Measurements from ENCODE around the gene HMCN2. TPM values are rescaled to one million over a fixed set of nuclear protein-coding genes. Genes with fewer than 3 reads are reported as not detected.

The HMCN2 gene
- total and polyA plus RNA-seq, 2 donors (not counting 1 experiment from before 2014, with no cell fraction given), result 0.01 TPM; not detected in 1

DNA sequence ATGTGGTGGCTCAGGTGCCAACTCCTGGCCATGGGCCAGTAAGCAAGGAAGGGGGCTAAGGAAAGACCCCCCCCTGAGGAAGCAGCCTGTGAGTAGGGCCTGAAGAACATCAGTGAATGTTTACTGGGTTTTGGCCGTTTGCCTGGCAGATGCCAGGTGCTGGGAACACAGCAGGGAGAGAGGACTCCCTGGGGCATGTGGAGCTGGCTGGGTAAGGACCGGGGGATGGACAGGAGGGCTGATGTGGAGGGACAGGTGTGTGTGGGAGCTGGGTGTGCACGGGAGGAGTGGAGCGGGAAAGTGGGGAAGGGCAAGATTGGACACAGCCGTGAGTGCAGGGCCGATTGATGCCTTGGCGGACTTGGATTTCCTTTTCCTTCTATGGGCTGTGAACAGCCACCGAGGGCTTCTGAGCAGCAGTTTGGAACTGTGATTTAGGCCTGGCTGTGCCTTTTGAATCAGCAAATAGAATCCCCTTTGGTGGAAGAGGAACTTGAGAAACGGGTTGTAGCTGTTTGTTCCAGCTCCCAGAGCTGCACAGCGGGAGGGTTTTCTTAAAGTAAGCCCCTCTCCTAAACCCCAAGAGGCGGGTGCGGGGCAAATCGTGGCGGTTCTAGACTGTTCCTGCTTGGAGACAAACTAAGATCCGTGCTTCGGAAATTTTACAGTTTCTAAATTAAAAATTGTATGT, 3.1 kb downstream of the HMCN2 start:
- H3K4me1 Mint-ChIP-seq, result peaks cover 7% of the 10 kb centered on the region
- H3K4me2 ChIP-seq (replicated peaks; ENCODE audit: low read depth, low read length, poor library complexity, severe bottlenecking), result no peak overlapping the region
- 38% methylated on average over 14 of the region's 16 CpGs for WGBS (ENCODE audit: insufficient coverage)
- intact Hi-C loops (cut with micrococcal nuclease), result no loop called here
- no peak overlapping the region for H3K27ac ChIP-seq (ENCODE audit: low read length in 2 of 2)
- peaks cover 60% of the 10 kb centered on the region for H3K27me3 Mint-ChIP-seq
- H3K9ac ChIP-seq (ENCODE audit: low read length), result no peak overlapping the region
- ChIA-PET CTCF (no interaction called here), POLR2A (no interaction called here)
- no peak overlapping the region for H2AFZ ChIP-seq (ENCODE audit: insufficient read depth, low read depth, low read length, poor library complexity, severe bottlenecking)
- DNase-seq (no peak), ATAC-seq (ENCODE audit: low read depth) (no peak)
- no peak overlapping the region for H3K4me3 ChIP-seq (ENCODE audit: control extremely low read depth in 1 of 5, extremely low read depth in 1 of 5, insufficient read depth in 1 of 5, low read depth in 2 of 5, low read length in 4 of 5)
- H3K9me3 ChIP-seq (ENCODE audit: control extremely low read depth in 1 of 3, control insufficient read depth in 2 of 3, insufficient read depth in 1 of 3, low read length in 2 of 3), result no peaks in the 10 kb centered on the region
- H3K27ac Mint-ChIP-seq, result no peak overlapping the region
- H4K20me1 ChIP-seq (ENCODE audit: control insufficient read depth, insufficient read depth, low read length, poor library complexity, severe bottlenecking), result no peaks in the 10 kb centered on the region
- no peak overlapping the region for H3K4me3 Mint-ChIP-seq
- H3K36me3 ChIP-seq (replicated peaks in 1 of 2; ENCODE audit: control extremely low read depth in 1 of 2, control insufficient read depth in 1 of 2, extremely low read depth in 1 of 2, insufficient read depth in 2 of 2, low read length in 1 of 2), result no peaks in the 10 kb centered on the region
- TF ChIP-seq, protein P1, sequence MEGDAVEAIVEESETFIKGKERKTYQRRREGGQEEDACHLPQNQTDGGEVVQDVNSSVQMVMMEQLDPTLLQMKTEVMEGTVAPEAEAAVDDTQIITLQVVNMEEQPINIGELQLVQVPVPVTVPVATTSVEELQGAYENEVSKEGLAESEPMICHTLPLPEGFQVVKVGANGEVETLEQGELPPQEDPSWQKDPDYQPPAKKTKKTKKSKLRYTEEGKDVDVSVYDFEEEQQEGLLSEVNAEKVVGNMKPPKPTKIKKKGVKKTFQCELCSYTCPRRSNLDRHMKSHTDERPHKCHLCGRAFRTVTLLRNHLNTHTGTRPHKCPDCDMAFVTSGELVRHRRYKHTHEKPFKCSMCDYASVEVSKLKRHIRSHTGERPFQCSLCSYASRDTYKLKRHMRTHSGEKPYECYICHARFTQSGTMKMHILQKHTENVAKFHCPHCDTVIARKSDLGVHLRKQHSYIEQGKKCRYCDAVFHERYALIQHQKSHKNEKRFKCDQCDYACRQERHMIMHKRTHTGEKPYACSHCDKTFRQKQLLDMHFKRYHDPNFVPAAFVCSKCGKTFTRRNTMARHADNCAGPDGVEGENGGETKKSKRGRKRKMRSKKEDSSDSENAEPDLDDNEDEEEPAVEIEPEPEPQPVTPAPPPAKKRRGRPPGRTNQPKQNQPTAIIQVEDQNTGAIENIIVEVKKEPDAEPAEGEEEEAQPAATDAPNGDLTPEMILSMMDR (IDR thresholded peaks at IDR 0.05), result no peak
- TF ChIP-seq EZH2 (IDR thresholded peaks at IDR 0.05; ENCODE audit: borderline replicate concordance, insufficient read depth, low read depth, low read length, poor library complexity, severe bottlenecking), result no peak
- H3K27me3 ChIP-seq (replicated peaks in 1 of 4; ENCODE audit: control extremely low read depth in 1 of 4, control insufficient read depth in 3 of 4, insufficient read depth in 4 of 4, low read length in 3 of 4), result peaks cover 0 to 38% (median 11%) of the 10 kb centered on the region in 4 experiments
- H3K79me2 ChIP-seq (ENCODE audit: control insufficient read depth, insufficient read depth, low read length), result no peaks in the 10 kb centered on the region
- no peaks in the 10 kb centered on the region for H3K9me3 Mint-ChIP-seq (ENCODE audit: insufficient read depth)
- no peaks in the 10 kb centered on the region for H3K4me1 ChIP-seq (ENCODE audit: control insufficient read depth in 2 of 2, insufficient read depth in 2 of 2, low read length in 2 of 2)

DNA sequence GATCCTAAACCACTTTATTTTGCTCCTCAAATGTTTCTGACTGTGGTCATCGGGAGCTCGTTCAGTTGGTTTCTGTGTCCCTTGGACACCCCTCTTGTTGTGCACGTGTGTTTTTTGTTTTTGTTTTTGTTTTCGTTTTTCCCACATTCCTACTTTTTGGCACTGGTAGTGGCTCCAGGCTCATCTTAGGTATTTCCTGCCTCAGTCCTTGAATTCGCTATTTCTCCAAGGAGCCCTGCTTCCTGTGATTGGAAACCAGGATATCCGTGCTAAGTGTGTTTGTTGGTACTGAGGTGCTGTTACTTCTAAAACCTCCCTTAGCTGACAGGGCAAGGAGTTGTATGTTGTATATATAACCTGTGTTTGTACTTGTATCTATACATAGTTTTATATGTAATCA, 5.9 kb downstream of the HMCN2 start:
- H3K27me3 ChIP-seq (replicated peaks in 1 of 4; ENCODE audit: control extremely low read depth in 1 of 4, control insufficient read depth in 3 of 4, insufficient read depth in 4 of 4, low read length in 3 of 4), result peaks cover 0 to 20% (median 3%) of the 10 kb centered on the region in 4 experiments
- no peak overlapping the region for H3K4me2 ChIP-seq (replicated peaks; ENCODE audit: low read depth, low read length, poor library complexity, severe bottlenecking)
- H3K9me3 ChIP-seq (ENCODE audit: control extremely low read depth in 1 of 3, control insufficient read depth in 2 of 3, insufficient read depth in 1 of 3, low read length in 2 of 3), result no peaks in the 10 kb centered on the region
- intact Hi-C loops (cut with micrococcal nuclease), result no loop called here
- H4K20me1 ChIP-seq (ENCODE audit: control insufficient read depth, insufficient read depth, low read length, poor library complexity, severe bottlenecking), result no peaks in the 10 kb centered on the region
- no peaks in the 10 kb centered on the region for H3K79me2 ChIP-seq (ENCODE audit: control insufficient read depth, insufficient read depth, low read length)
- H3K9ac ChIP-seq (ENCODE audit: low read length), result no peak overlapping the region
- H3K27ac ChIP-seq (ENCODE audit: low read length in 2 of 2), result no peak overlapping the region
- no peaks in the 10 kb centered on the region for H3K4me1 ChIP-seq (ENCODE audit: control insufficient read depth in 2 of 2, insufficient read depth in 2 of 2, low read length in 2 of 2)
- no peak for TF ChIP-seq EZH2 (IDR thresholded peaks at IDR 0.05; ENCODE audit: borderline replicate concordance, insufficient read depth, low read depth, low read length, poor library complexity, severe bottlenecking)
- TF ChIP-seq, protein P1 (IDR thresholded peaks at IDR 0.05), result no peak
- ChIA-PET POLR2A (no interaction called here), CTCF (interaction anchor here (1.3 kb wide), 1 partner anchor 17 kb away, joined by 3 read pairs; no protein-coding TSS in a partner anchor)
- H3K4me3 Mint-ChIP-seq, result no peak overlapping the region
- ATAC-seq (ENCODE audit: low read depth) (no peak), DNase-seq (no peak)
- no peaks in the 10 kb centered on the region for H3K36me3 ChIP-seq (replicated peaks in 1 of 2; ENCODE audit: control extremely low read depth in 1 of 2, control insufficient read depth in 1 of 2, extremely low read depth in 1 of 2, insufficient read depth in 2 of 2, low read length in 1 of 2)
- peaks cover 5% of the 10 kb centered on the region for H3K4me1 Mint-ChIP-seq
- no CpG with 5 or more reads among the region's 6 CpGs for WGBS (ENCODE audit: insufficient coverage)
- no peaks in the 10 kb centered on the region for H3K9me3 Mint-ChIP-seq (ENCODE audit: insufficient read depth)
- peaks cover 57% of the 10 kb centered on the region for H3K27me3 Mint-ChIP-seq
- no peak overlapping the region for H3K4me3 ChIP-seq (ENCODE audit: control extremely low read depth in 1 of 5, extremely low read depth in 1 of 5, insufficient read depth in 1 of 5, low read depth in 2 of 5, low read length in 4 of 5)
- no peak overlapping the region for H3K27ac Mint-ChIP-seq
- no peak overlapping the region for H2AFZ ChIP-seq (ENCODE audit: insufficient read depth, low read depth, low read length, poor library complexity, severe bottlenecking)
